A673 (cell line): ENCODE measurements around the gene RBMS1. TPM values are rescaled to one million over a fixed set of nuclear protein-coding genes. Genes with fewer than 3 reads are reported as not detected.

Experiments used
- BruUV-seq: library from RNA; stranded (reverse); fragments of 400-500 nt; replicated peaks from 2 replicates; lab custom pipeline; 2021; lab: Mats Ljungman, UMichigan
- CTCF ChIA-PET: fragments of 300-600 bp; sonication (Branson Sonifier 250); formaldehyde crosslinking; loops from one replicate; lab custom pipeline; 2022; ENCODE audit warnings: antibody characterized with exemption; lab: Charles Lee
- POLR2A ChIA-PET: fragments of 300-600 bp; sonication (Branson Sonifier 250); formaldehyde crosslinking; loops from one replicate; lab custom pipeline; 2022; ENCODE audit warnings: antibody characterized with exemption; ENCODE audit not compliant: low non-redundant PET; lab: Charles Lee
- DNase-seq: peaks from one replicate; pipeline ENCODE4 v3.0.0-alpha.2; 2015; ENCODE audit warnings: low spot score
- H3K27ac ChIP-seq: fragments of 200-600 bp; sonication (generic); 2 replicates; pipeline ENCODE4 v1.5.1; 2016; ENCODE audit warnings: mixed run types, low read depth, mild to moderate bottlenecking, mixed read lengths, antibody characterized with exemption, low read length; ENCODE audit not compliant: poor library complexity, severe bottlenecking
- H3K27me3 ChIP-seq: fragments of 200-600 bp; sonication (generic); replicated peaks from 2 replicates; pipeline ENCODE4 v1.6.1; 2017; ENCODE audit warnings: mixed run types, low read depth, mild to moderate bottlenecking, mixed read lengths, antibody characterized with exemption, low read length; ENCODE audit not compliant: insufficient read depth, poor library complexity
- H3K36me3 ChIP-seq: fragments of 200-600 bp; sonication (generic); 2 replicates; pipeline ENCODE4 v1.6.1; 2016; ENCODE audit warnings: mixed run types, mild to moderate bottlenecking, mixed read lengths, antibody characterized with exemption, low read length; ENCODE audit not compliant: insufficient read depth, poor library complexity, severe bottlenecking
- H3K4me1 ChIP-seq: fragments of 200-600 bp; sonication (generic); 2 replicates; pipeline ENCODE4 v1.6.1; 2017; ENCODE audit warnings: mixed run types, mild to moderate bottlenecking, mixed read lengths, antibody characterized with exemption, low read length; ENCODE audit not compliant: insufficient read depth, poor library complexity, severe bottlenecking
- H3K4me3 ChIP-seq: fragments of 200-600 bp; sonication (generic); 2 replicates; pipeline ENCODE4 v1.5.1; 2016; ENCODE audit warnings: low read depth, mixed run types, mild to moderate bottlenecking, mixed read lengths, low read length; ENCODE audit not compliant: poor library complexity, severe bottlenecking
- H3K9me3 ChIP-seq: fragments of 200-600 bp; sonication (generic); 2 replicates; pipeline ENCODE4 v1.6.1; 2016; ENCODE audit warnings: mixed run types, low read depth, mild to moderate bottlenecking, mixed read lengths, antibody characterized with exemption, low read length; ENCODE audit not compliant: poor library complexity, severe bottlenecking
- CTCF ChIP-seq: fragments of 300-800, 200-600 bp; sonication (generic); conservative IDR thresholded peaks from 2 replicates; pipeline ENCODE4 v1.5.1; 2017; ENCODE audit warnings: low read depth, mild to moderate bottlenecking, antibody characterized with exemption, low read length, moderate library complexity, mixed read lengths
- EZH2 ChIP-seq: fragments of 200-600 bp; sonication (generic); IDR thresholded peaks from 2 replicates; pipeline ENCODE4 v1.6.1; 2017; ENCODE audit warnings: borderline replicate concordance, low read depth, mild to moderate bottlenecking, mixed read lengths, antibody characterized with exemption, low read length; ENCODE audit not compliant: poor library complexity, severe bottlenecking
- intact Hi-C: fragments of 100-400 bp; cut with micrococcal nuclease; formaldehyde crosslinking; loops from one replicate; pipeline ENCODE4 v1.10.0; 2022; ENCODE audit not compliant: unreplicated experiment
- total RNA-seq: library from RNA; stranded (reverse); gene quantifications from 2 replicates; pipeline ENCODE4 v1.2.3, GENCODE V29; 2021

The RBMS1 gene
- total RNA-seq, 1 experiment from 2014 or later = 84.9 TPM

GRCh38 chr2:160433466-160434140 is 60.0 kb downstream of the RBMS1 start:
- ChIA-PET CTCF (interaction anchor here (1.0 kb wide), 1 partner anchor 26 kb away, joined by 3 read pairs; no protein-coding TSS in a partner anchor), POLR2A (interaction anchor here (0.6 kb wide), 1 partner anchor 477 kb away, joined by 3 read pairs; no protein-coding TSS in a partner anchor)
- Histone ChIP-seq H3K27ac (no peak overlapping the region), H3K4me1 (peaks cover 33% of the 10 kb centered on the region), H3K9me3 (peaks cover 19% of the 10 kb centered on the region), H3K36me3 (peaks cover 8% of the 10 kb centered on the region), H3K4me3 (no peak overlapping the region), H3K27me3 (no peaks in the 10 kb centered on the region)
- TF ChIP-seq CTCF (no peak), EZH2 (no peak)
- no peak for DNase-seq
- intact Hi-C loops = no loop called here
- BruUV-seq = no TSS peak

GRCh38 chr2:160432633-160433032 is 61.0 kb downstream of the RBMS1 start:
- Histone ChIP-seq H3K4me1 (peaks cover 42% of the 10 kb centered on the region), H3K4me3 (no peak overlapping the region), H3K36me3 (peaks cover 8% of the 10 kb centered on the region), H3K9me3 (peaks cover 19% of the 10 kb centered on the region), H3K27me3 (no peaks in the 10 kb centered on the region), H3K27ac (peak overlapping the region; percentile 33)
- POLR2A ChIA-PET = no interaction called here
- no TSS peak for BruUV-seq
- TF ChIP-seq CTCF = no peak
- TF ChIP-seq EZH2 = no peak
- intact Hi-C loops = no loop called here
- CTCF ChIA-PET = no interaction called here
- DNase-seq = peak; percentile 35

GRCh38 chr2:160431441-160431840 is 62.2 kb downstream of the RBMS1 start:
- intact Hi-C loops = no loop called here
- no peak for DNase-seq
- H3K27me3 ChIP-seq = no peaks in the 10 kb centered on the region
- ChIA-PET CTCF (interaction anchor here (0.7 kb wide), 1 partner anchor 163 kb away, joined by 3 read pairs; no protein-coding TSS in a partner anchor), POLR2A (no interaction called here)
- peaks cover 19% of the 10 kb centered on the region for H3K9me3 ChIP-seq
- H3K4me1 ChIP-seq = peaks cover 51% of the 10 kb centered on the region
- no TSS peak for BruUV-seq
- no peak for TF ChIP-seq EZH2
- peaks cover 8% of the 10 kb centered on the region for H3K36me3 ChIP-seq
- no peak overlapping the region for H3K4me3 ChIP-seq
- no peak overlapping the region for H3K27ac ChIP-seq
